Measurements from ENCODE around the gene WDR20. TPM values are rescaled to one million over a fixed set of nuclear protein-coding genes. Genes with fewer than 3 reads are reported as not detected.

Gene WDR20
- total RNA-seq, 1 donor from 2014 or later, result 26.1 TPM

DNA sequence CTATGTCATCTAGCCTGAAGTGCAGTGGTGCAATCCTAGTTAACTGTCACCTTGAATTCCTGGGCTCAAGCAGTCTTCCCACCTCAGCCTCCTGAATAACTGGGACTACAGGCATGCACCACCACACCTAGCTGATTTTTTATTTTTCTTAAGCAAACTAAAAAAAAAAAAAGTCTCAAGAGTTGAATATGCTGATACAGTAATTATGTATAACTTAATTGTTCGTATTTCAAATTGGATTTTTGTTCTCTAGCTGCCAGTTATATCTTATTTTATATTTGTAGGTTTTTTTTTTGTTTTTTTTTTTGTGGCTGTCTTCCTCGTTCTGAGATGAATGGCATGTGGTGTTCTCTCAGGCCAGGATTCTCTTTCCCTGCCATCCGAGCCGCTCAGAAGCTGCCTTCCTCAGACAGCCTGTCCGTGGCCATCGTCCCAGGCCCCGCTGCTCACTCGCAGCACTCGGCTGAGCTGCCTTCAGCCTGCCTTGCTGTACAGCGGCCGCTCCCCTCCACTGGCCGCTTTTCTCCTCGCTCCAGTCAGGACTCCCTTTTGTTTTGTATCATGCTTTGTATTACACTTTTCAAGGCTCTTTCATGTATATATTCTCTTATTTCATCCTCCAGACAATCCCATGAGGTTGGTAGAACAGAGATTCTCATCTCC lies 53.3 kb downstream of the WDR20 start:
- peak overlapping the region in 1 of 3 donors; percentile 33 for H3K9ac ChIP-seq (ENCODE audit: low read depth in 1 of 3, low read length in 3 of 3)
- no peaks in the 10 kb centered on the region for H3K9me3 ChIP-seq (ENCODE audit: control insufficient read depth in 3 of 3, low read length in 3 of 3)
- H3K36me3 ChIP-seq (ENCODE audit: control insufficient read depth in 3 of 3, insufficient read depth in 3 of 3, low read length in 3 of 3), result peaks cover 0 to 3% (median 0%) of the 10 kb centered on the region in 3 donors
- no peaks in the 10 kb centered on the region for H3K27me3 ChIP-seq (ENCODE audit: control insufficient read depth in 3 of 3, insufficient read depth in 3 of 3, low read length in 3 of 3)
- no peak overlapping the region for H3K4me3 ChIP-seq (ENCODE audit: low read length in 3 of 3)
- H3K4me1 ChIP-seq (ENCODE audit: control insufficient read depth in 3 of 3, insufficient read depth in 3 of 3, low read length in 3 of 3), result peaks cover 27 to 41% (median 33%) of the 10 kb centered on the region in 3 donors
- no peak overlapping the region for H3K27ac ChIP-seq (ENCODE audit: low read depth, low read length)

DNA sequence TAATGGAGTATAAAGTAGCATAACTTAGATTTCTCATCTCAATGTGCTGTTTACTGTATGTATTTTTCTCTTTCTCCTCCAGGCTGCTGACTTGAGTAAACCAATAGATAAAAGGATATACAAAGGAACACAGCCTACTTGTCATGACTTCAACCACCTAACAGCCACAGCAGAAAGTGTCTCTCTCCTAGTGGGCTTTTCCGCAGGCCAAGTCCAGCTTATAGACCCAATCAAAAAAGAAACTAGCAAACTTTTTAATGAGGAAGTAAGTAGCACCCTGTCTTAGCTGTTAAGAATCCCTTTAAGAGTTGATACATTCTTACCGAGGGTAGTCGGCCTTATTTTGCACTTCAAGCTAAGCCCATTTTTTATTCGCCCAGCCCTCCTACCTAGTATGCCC lies 55.2 kb downstream of the WDR20 start:
- H3K9ac ChIP-seq (ENCODE audit: low read depth in 1 of 3, low read length in 3 of 3), result no peak overlapping the region

DNA sequence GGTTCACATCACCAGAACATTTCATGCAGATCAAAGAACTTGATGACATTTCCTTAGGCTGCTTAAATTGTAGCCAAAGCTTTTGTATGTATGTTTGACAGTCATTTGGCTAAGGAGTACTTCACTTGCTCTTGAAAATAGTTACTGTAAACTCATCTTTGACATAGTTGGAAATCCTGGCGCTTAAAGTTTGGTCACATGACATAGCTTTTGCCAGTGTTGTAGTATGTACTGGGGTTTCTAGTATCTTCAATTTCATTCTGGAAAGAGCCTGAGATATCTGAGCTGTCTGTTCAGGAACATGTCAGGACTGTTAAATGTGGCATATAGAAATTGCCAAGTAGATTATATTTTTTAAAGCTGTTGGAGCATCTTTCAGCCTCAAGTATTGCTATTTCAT lies 55.7 kb downstream of the WDR20 start:
- H3K4me3 ChIP-seq (ENCODE audit: low read length in 3 of 3), result no peak overlapping the region
- peaks cover 27 to 41% (median 34%) of the 10 kb centered on the region in 3 donors for H3K4me1 ChIP-seq (ENCODE audit: control insufficient read depth in 3 of 3, insufficient read depth in 3 of 3, low read length in 3 of 3)
- no peaks in the 10 kb centered on the region for H3K9me3 ChIP-seq (ENCODE audit: control insufficient read depth in 3 of 3, low read length in 3 of 3)
- peaks cover 4 to 22% (median 12%) of the 10 kb centered on the region in 3 donors for H3K36me3 ChIP-seq (ENCODE audit: control insufficient read depth in 3 of 3, insufficient read depth in 3 of 3, low read length in 3 of 3)
- no peaks in the 10 kb centered on the region for H3K27me3 ChIP-seq (ENCODE audit: control insufficient read depth in 3 of 3, insufficient read depth in 3 of 3, low read length in 3 of 3)
- H3K27ac ChIP-seq (ENCODE audit: low read depth, low read length), result no peak overlapping the region
- no peak overlapping the region for H3K9ac ChIP-seq (ENCODE audit: low read depth in 1 of 3, low read length in 3 of 3)

More for the DNA sequence above, 55.2 kb downstream of the WDR20 start:
- H3K36me3 ChIP-seq (ENCODE audit: control insufficient read depth in 3 of 3, insufficient read depth in 3 of 3, low read length in 3 of 3), result peaks cover 4 to 21% (median 8%) of the 10 kb centered on the region in 3 donors
- no peak overlapping the region for H3K4me3 ChIP-seq (ENCODE audit: low read length in 3 of 3)
- no peak overlapping the region for H3K27ac ChIP-seq (ENCODE audit: low read depth, low read length)
- peaks cover 27 to 41% (median 33%) of the 10 kb centered on the region in 3 donors for H3K4me1 ChIP-seq (ENCODE audit: control insufficient read depth in 3 of 3, insufficient read depth in 3 of 3, low read length in 3 of 3)
- H3K27me3 ChIP-seq (ENCODE audit: control insufficient read depth in 3 of 3, insufficient read depth in 3 of 3, low read length in 3 of 3), result no peaks in the 10 kb centered on the region
- H3K9me3 ChIP-seq (ENCODE audit: control insufficient read depth in 3 of 3, low read length in 3 of 3), result no peaks in the 10 kb centered on the region

DNA sequence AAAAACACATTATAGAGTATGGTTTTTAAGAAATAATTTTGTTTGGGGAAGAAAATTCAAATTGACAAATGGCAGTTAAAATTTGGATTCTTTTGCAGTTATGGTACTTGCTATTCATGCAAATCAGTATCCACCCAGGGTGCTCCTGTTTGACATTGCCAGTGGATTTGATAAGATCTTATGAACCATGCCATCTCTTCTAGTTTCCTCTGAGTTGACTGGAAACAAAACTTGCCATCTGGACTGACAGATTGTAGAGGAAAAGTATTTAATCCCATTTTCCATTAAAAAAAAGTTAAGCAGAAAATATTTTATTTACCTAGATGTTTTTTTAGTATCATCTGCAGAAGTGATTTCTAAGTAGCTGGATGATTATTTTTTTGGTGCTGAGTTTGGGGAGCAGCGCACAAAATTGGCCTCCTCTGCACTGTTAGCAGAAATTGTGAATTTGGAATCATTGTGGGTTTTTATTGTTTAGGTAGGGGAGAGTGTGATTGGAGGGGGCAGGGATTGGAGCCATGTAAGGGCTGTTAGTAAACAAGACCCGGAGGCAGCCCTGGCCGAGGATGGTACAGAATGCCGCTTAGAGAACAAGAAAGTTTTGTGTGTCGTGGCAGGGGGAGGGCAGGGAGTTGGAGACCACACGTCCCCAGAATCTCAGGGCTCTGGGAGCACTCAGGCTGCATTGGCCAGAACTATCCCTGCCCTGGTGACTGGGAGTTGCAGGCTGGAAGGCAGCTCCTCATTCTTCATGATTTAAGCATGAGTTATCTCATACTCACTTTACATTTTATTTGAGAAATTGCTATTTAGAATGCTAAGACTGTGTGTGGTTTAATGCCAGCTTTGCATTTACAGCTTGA lies 56.6 kb downstream of the WDR20 start:
- H3K4me1 ChIP-seq (ENCODE audit: control insufficient read depth in 3 of 3, insufficient read depth in 3 of 3, low read length in 3 of 3), result peaks cover 26 to 41% (median 35%) of the 10 kb centered on the region in 3 donors
- H3K9ac ChIP-seq (ENCODE audit: low read depth in 1 of 3, low read length in 3 of 3), result no peak overlapping the region

DNA sequence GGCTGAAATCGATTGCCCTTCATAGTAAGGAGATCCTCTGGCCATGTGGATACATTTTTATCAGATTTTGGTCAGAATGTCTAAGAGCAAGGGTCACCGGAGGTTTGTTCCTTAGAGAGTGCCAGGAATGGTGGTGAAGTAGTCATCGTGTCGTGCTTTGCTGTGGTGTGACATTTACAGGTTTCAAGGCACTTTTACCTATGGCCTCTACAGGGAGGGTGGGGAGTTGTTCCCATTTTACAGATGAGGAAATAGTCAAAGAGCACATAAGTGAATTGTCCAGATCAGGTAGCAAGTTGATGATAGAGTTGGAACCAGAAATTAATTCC lies 57.2 kb downstream of the WDR20 start:
- no peak overlapping the region for H3K27ac ChIP-seq (ENCODE audit: low read depth, low read length)
- H3K36me3 ChIP-seq (ENCODE audit: control insufficient read depth in 3 of 3, insufficient read depth in 3 of 3, low read length in 3 of 3), result peaks cover 6 to 24% (median 15%) of the 10 kb centered on the region in 3 donors
- H3K27me3 ChIP-seq (ENCODE audit: control insufficient read depth in 3 of 3, insufficient read depth in 3 of 3, low read length in 3 of 3), result no peaks in the 10 kb centered on the region
- no peaks in the 10 kb centered on the region for H3K9me3 ChIP-seq (ENCODE audit: control insufficient read depth in 3 of 3, low read length in 3 of 3)
- H3K4me1 ChIP-seq (ENCODE audit: control insufficient read depth in 3 of 3, insufficient read depth in 3 of 3, low read length in 3 of 3), result peaks cover 24 to 36% (median 35%) of the 10 kb centered on the region in 3 donors
- no peak overlapping the region for H3K9ac ChIP-seq (ENCODE audit: low read depth in 1 of 3, low read length in 3 of 3)
- H3K4me3 ChIP-seq (ENCODE audit: low read length in 3 of 3), result no peak overlapping the region

More for the DNA sequence above, 56.6 kb downstream of the WDR20 start:
- H3K9me3 ChIP-seq (ENCODE audit: control insufficient read depth in 3 of 3, low read length in 3 of 3), result no peaks in the 10 kb centered on the region
- no peaks in the 10 kb centered on the region for H3K27me3 ChIP-seq (ENCODE audit: control insufficient read depth in 3 of 3, insufficient read depth in 3 of 3, low read length in 3 of 3)
- H3K4me3 ChIP-seq (ENCODE audit: low read length in 3 of 3), result no peak overlapping the region
- H3K27ac ChIP-seq (ENCODE audit: low read depth, low read length), result no peak overlapping the region
- H3K36me3 ChIP-seq (ENCODE audit: control insufficient read depth in 3 of 3, insufficient read depth in 3 of 3, low read length in 3 of 3), result peaks cover 6 to 24% (median 15%) of the 10 kb centered on the region in 3 donors

GRCh38 chr14:102197317-102197853 lies 57.7 kb downstream of the WDR20 start:
- peaks cover 24 to 36% (median 35%) of the 10 kb centered on the region in 3 donors for H3K4me1 ChIP-seq (ENCODE audit: control insufficient read depth in 3 of 3, insufficient read depth in 3 of 3, low read length in 3 of 3)
- no peaks in the 10 kb centered on the region for H3K9me3 ChIP-seq (ENCODE audit: control insufficient read depth in 3 of 3, low read length in 3 of 3)
- peaks cover 6 to 24% (median 15%) of the 10 kb centered on the region in 3 donors for H3K36me3 ChIP-seq (ENCODE audit: control insufficient read depth in 3 of 3, insufficient read depth in 3 of 3, low read length in 3 of 3)
- H3K4me3 ChIP-seq (ENCODE audit: low read length in 3 of 3), result no peak overlapping the region
- no peaks in the 10 kb centered on the region for H3K27me3 ChIP-seq (ENCODE audit: control insufficient read depth in 3 of 3, insufficient read depth in 3 of 3, low read length in 3 of 3)
- no peak overlapping the region for H3K9ac ChIP-seq (ENCODE audit: low read depth in 1 of 3, low read length in 3 of 3)
- no peak overlapping the region for H3K27ac ChIP-seq (ENCODE audit: low read depth, low read length)

- Histone ChIP-seq H3K4me1 (ENCODE audit: control insufficient read depth in 3 of 3, insufficient read depth in 3 of 3, low read length in 3 of 3) (peaks cover 10 to 19% (median 14%) of the 10 kb centered on the region in 3 donors), H3K4me3 (ENCODE audit: low read length in 3 of 3) (no peak overlapping the region), H3K27ac (ENCODE audit: low read depth, low read length) (no peak overlapping the region), H3K9me3 (ENCODE audit: control insufficient read depth in 3 of 3, low read length in 3 of 3) (no peaks in the 10 kb centered on the region), H3K9ac (ENCODE audit: low read depth in 1 of 3, low read length in 3 of 3) (peak overlapping the region in 1 of 3 donors; percentile 12), H3K36me3 (ENCODE audit: control insufficient read depth in 3 of 3, insufficient read depth in 3 of 3, low read length in 3 of 3) (peaks cover 14 to 33% (median 29%) of the 10 kb centered on the region in 3 donors), H3K27me3 (ENCODE audit: control insufficient read depth in 3 of 3, insufficient read depth in 3 of 3, low read length in 3 of 3) (no peaks in the 10 kb centered on the region)
These were observed 61.1 kb downstream of the WDR20 start for GRCh38 chr14:102200690-102201352.

DNA sequence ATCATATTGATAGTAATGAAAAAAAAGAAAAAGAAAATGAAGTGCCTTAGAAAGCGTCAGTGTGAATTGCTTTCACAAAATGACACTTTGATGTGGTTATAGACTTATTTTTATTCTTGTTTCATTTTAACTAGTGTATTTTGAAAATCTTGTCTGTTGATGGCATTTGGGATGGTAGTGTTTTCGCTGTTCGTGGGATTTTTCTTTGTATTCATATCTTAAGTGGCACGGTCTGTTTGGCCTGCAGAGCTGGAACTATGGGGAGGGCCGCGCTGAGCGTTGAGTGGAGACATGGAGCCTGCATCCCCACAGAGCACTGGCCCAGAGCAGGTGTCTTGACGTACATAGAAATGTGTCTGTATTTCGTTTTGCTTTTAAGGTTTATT lies 61.6 kb downstream of the WDR20 start:
- peaks cover 8 to 19% (median 8%) of the 10 kb centered on the region in 3 donors for H3K4me1 ChIP-seq (ENCODE audit: control insufficient read depth in 3 of 3, insufficient read depth in 3 of 3, low read length in 3 of 3)
- no peak overlapping the region for H3K9ac ChIP-seq (ENCODE audit: low read depth in 1 of 3, low read length in 3 of 3)
- no peak overlapping the region for H3K4me3 ChIP-seq (ENCODE audit: low read length in 3 of 3)
- no peaks in the 10 kb centered on the region for H3K9me3 ChIP-seq (ENCODE audit: control insufficient read depth in 3 of 3, low read length in 3 of 3)
- peaks cover 14 to 33% (median 29%) of the 10 kb centered on the region in 3 donors for H3K36me3 ChIP-seq (ENCODE audit: control insufficient read depth in 3 of 3, insufficient read depth in 3 of 3, low read length in 3 of 3)
- H3K27ac ChIP-seq (ENCODE audit: low read depth, low read length), result no peak overlapping the region
- no peaks in the 10 kb centered on the region for H3K27me3 ChIP-seq (ENCODE audit: control insufficient read depth in 3 of 3, insufficient read depth in 3 of 3, low read length in 3 of 3)

DNA sequence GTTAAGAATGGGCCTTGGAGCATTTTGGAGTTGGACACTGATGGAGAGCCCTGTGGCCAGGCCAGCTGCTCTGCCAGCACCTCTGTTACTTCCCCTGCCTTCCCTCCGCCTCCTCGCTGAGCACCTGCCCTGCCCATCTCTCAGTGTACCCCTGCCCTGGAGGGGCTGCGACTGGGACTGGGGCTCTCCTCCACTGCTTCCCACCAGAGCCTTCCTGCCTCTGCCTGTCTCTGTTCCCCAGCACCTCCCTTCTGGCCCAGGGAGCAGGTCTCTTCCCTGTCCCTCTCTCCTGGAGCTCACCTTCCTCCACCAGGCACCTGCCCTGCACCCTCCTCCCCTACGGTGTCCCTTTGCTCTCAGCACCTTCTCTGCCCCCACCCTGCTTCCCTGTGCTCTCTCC lies 62.1 kb downstream of the WDR20 start:
- Histone ChIP-seq H3K36me3 (ENCODE audit: control insufficient read depth in 3 of 3, insufficient read depth in 3 of 3, low read length in 3 of 3) (peaks cover 16 to 36% (median 32%) of the 10 kb centered on the region in 3 donors), H3K4me3 (ENCODE audit: low read length in 3 of 3) (no peak overlapping the region), H3K27me3 (ENCODE audit: control insufficient read depth in 3 of 3, insufficient read depth in 3 of 3, low read length in 3 of 3) (no peaks in the 10 kb centered on the region), H3K9ac (ENCODE audit: low read depth in 1 of 3, low read length in 3 of 3) (no peak overlapping the region), H3K4me1 (ENCODE audit: control insufficient read depth in 3 of 3, insufficient read depth in 3 of 3, low read length in 3 of 3) (peaks cover 8 to 19% (median 8%) of the 10 kb centered on the region in 3 donors), H3K27ac (ENCODE audit: low read depth, low read length) (no peak overlapping the region), H3K9me3 (ENCODE audit: control insufficient read depth in 3 of 3, low read length in 3 of 3) (no peaks in the 10 kb centered on the region)

Data from skeletal muscle tissue (tissue), 4 donors.